Upper lobe of left lung (tissue), 6 donors: ENCODE data around the gene NEURL3. TPM values are rescaled to one million over a fixed set of nuclear protein-coding genes. Genes with fewer than 3 reads are reported as not detected.

Source experiments
- ATAC-seq, 2 donors: fragments of 200-7000 bp; cut with Tn5 transposase; one replicate each; pipeline ENCODE4 v1.9.1; 2022; ENCODE audit warnings: mild to moderate bottlenecking in 2 of 2, moderate library complexity in 2 of 2; ENCODE audit not compliant: low FRiP score in 2 of 2
- DNase-seq, 2 donors: peaks; one replicate each; pipeline ENCODE4 v3.0.0-alpha.2; 2019 to 2020
- H3K27ac ChIP-seq, 4 donors: fragments of 200-600 bp; sonication (generic); one replicate each; pipeline ENCODE4 v1.5.1; 2016 to 2019
- H3K27me3 ChIP-seq, 4 donors: fragments of 200-600 bp; sonication (generic); one replicate each; pipeline ENCODE4 v1.5.1; 2017 to 2019
- H3K36me3 ChIP-seq, 4 donors: fragments of 200-600 bp; sonication (generic); one replicate each; pipeline ENCODE4 v1.5.1; 2016 to 2019
- H3K4me1 ChIP-seq, 4 donors: fragments of 200-600 bp; sonication (generic); one replicate each; pipeline ENCODE4 v1.5.1; 2018 to 2019
- H3K4me3 ChIP-seq, 4 donors: fragments of 200-600 bp; sonication (generic); one replicate each; pipeline ENCODE4 v1.5.1; 2017 to 2019; ENCODE audit warnings: mild to moderate bottlenecking in 2 of 4, moderate library complexity in 1 of 4
- H3K9me3 ChIP-seq, 4 donors: fragments of 200-600 bp; sonication (generic); one replicate each; pipeline ENCODE4 v1.5.1; 2018 to 2019
- CTCF ChIP-seq, 6 experiments: fragments of 450-650 bp in 4 of 6; fragments of 200-600 bp in 2 of 6; sonication (generic) in 2 of 6; IDR thresholded peaks; one replicate each; pipeline ENCODE4 v1.5.1; 2016 to 2019; ENCODE audit warnings: antibody characterized with exemption in 6 of 6
- EP300 ChIP-seq, 4 donors: sonication (generic); formaldehyde crosslinking; IDR thresholded peaks; one replicate each; pipeline ENCODE4 v1.5.1; 2017; ENCODE audit warnings: antibody characterized with exemption in 4 of 4, control low read depth in 2 of 4
- POLR2A ChIP-seq, 4 donors: fragments of 450-650 bp; IDR thresholded peaks; one replicate each; pipeline ENCODE4 v1.5.1; 2016 to 2017; ENCODE audit warnings: antibody characterized with exemption in 4 of 4, mild to moderate bottlenecking in 2 of 4
- POLR2AphosphoS5 ChIP-seq, 2 donors: sonication (generic); formaldehyde crosslinking; IDR thresholded peaks; one replicate each; pipeline ENCODE4 v1.5.1; 2017; ENCODE audit warnings: antibody characterized with exemption in 2 of 2
- WGBS, 2 donors: methylation state at CpG; one replicate each; pipeline ENCODE4 v1.1.5; 2017 to 2018; 5-methylcytosine and 5-hydroxymethylcytosine counted together
- total RNA-seq, 6 donors: library from RNA; depleted of rRNA in 4 of 6; stranded (reverse); fragments of >200 nt in 4 of 6; gene quantifications; one replicate each; pipeline versions ENCODE4 v1.1.0 to v1.2.1, GENCODE V29; 2016 to 2021
- donor health status: DM: no; HTN: no; CAD: no; lungs with moderate emphysema.
- donor health status: DM: no; HTN: yes; CAD: no; lungs with severe emphysema.

NEURL3 gene
- total RNA-seq, 6 donors from 2014 or later: 0.61 to 2.6 (median 1.1) TPM; not detected in 3

- H3K36me3 ChIP-seq: peaks cover 0 to 8% (median 0%) of the 10 kb centered on the region in 4 donors
- peaks cover 37 to 81% (median 71%) of the 10 kb centered on the region in 4 donors for H3K4me1 ChIP-seq
- H3K4me3 ChIP-seq: peak overlapping the region; percentile 86 to 99 (median 94)
- TF ChIP-seq POLR2AphosphoS5 (IDR thresholded peaks at IDR 0.05) (peak; percentile 56 to 59), POLR2A (IDR thresholded peaks at IDR 0.05) (no peak), EP300 (IDR thresholded peaks at IDR 0.05) (peak in 2 of 4 donors; percentile 3 to 31), CTCF (IDR thresholded peaks at IDR 0.05) (peak in 1 of 6 experiments; percentile 11)
- no peaks in the 10 kb centered on the region for H3K27me3 ChIP-seq
- peak overlapping the region; percentile 98 to 100 (median 99) for H3K27ac ChIP-seq
- WGBS, 2 donors: 0% methylated on average over 20 to 59 of the region's 61 CpGs
- ATAC-seq (peak; percentile 51 to 73), DNase-seq (peak; percentile 87 to 94)
- H3K9me3 ChIP-seq: no peaks in the 10 kb centered on the region
Observed at GRCh38 chr2:96537066-96537733, 32.0 kb upstream of the NEURL3 start.

DNA sequence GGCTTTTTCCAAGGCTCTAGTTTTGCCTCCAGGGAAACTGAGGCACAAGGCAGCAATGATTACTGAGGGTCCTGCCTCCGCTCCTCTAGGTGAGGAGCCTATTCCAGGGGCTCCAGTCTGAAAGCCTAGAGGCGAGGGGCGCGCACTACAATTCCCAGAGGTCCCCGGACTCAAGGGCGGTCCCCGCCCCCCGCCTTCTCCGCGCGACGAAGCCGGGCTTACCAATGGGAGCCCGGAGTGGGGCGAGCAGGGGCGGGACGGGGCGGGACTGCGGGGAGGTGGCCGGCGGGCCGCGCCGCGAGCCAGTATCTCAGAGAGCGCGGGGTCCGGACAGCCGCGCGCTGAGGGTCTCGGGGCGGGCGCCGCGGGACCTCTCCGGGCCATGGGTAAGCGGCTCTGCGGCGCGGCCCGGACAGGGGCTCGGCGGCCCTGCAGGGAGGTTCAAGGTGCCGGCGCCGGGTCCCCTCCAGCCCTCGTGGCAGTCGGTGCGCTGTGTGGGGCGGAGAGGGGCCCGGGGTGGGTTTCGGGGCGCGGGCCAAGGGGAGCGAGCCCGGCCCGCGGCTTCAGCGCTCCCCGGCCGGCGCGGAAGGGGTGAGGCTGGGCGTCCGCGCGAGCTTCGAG lies 31.4 kb upstream of the NEURL3 start, which contains the start of gene ARID5A:
Gene ARID5A (plus strand): TSS at position 308 of the 621 bp plus-strand sequence. CDS start 75 bp downstream, at position 383.
- Histone ChIP-seq H3K36me3 (peaks cover 0 to 3% (median 0%) of the 10 kb centered on the region in 4 donors), H3K27me3 (no peaks in the 10 kb centered on the region), H3K9me3 (no peaks in the 10 kb centered on the region), H3K27ac (peak within 1 kb of the TSS; percentile 98 to 100 (median 99)), H3K4me3 (peak within 1 kb of the TSS; percentile 86 to 99 (median 94)), H3K4me1 (peaks cover 43 to 88% (median 74%) of the 10 kb centered on the region in 4 donors)
- 0 to 14% methylated on average over 8 to 16 of the region's 69 CpGs for WGBS, 2 donors
- TF ChIP-seq POLR2AphosphoS5 (IDR thresholded peaks at IDR 0.05) (peak; percentile 84 to 97), POLR2A (IDR thresholded peaks at IDR 0.05) (peak; percentile 75 to 98 (median 95)), CTCF (IDR thresholded peaks at IDR 0.05) (peak; percentile 69 to 84 (median 76)), EP300 (IDR thresholded peaks at IDR 0.05) (no peak)
- ATAC-seq (peak; percentile 89), DNase-seq (peak; percentile 98)

DNA sequence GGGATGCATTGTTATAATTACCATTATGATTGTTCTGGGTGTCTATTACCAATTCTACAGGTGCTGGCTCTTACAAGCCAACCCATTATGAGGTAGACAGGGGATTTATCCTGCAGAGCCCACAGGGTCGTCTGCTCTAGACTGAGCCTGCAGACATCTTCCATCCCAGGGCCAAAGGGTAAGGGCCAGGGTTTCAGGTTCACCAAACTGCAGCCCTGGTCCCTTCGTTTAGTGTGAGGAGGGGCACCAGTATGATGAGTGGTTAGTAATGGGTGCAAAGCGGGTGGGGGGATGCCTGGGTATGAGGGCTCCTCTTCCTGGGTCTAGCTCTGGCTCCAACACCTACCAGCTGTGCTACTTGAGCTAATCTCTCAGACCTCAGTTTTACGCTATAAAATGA lies 30.2 kb upstream of the NEURL3 start:
- H3K27ac ChIP-seq: no peak overlapping the region
- no peaks in the 10 kb centered on the region for H3K9me3 ChIP-seq
- peaks cover 47 to 87% (median 76%) of the 10 kb centered on the region in 4 donors for H3K4me1 ChIP-seq
- no peak overlapping the region for H3K4me3 ChIP-seq
- ATAC-seq (no peak), DNase-seq (no peak)
- no peaks in the 10 kb centered on the region for H3K36me3 ChIP-seq
- no peaks in the 10 kb centered on the region for H3K27me3 ChIP-seq
- TF ChIP-seq POLR2AphosphoS5 (IDR thresholded peaks at IDR 0.05) (no peak), POLR2A (IDR thresholded peaks at IDR 0.05) (no peak)
- 89 to 90% methylated on average over 4 of the region's 4 CpGs for WGBS, 2 donors

DNA sequence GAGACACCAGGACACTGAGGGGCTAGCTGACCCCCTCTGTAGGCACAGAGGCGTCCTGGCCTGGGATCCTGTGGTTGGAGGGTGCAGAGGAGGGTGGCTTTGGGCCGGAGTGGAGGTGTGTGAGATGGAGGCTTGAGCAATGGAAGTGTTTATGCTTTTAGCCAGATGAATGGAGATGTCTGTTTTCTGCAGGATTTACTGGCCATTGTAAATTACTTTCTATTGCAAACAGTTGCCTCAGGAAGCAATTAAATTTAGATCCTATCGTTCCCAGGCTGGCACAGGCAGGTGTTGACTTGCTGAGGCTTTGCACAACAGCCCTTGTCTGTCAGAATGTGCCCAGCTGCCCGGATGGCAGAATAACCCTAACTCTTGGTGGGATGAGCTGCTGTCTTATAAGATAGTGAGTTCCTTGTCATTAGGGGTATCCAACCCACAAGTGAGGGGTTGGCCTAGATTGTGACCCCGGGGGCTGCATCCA lies 29.6 kb upstream of the NEURL3 start:
- no peak for TF ChIP-seq EP300 (IDR thresholded peaks at IDR 0.05)
- TF ChIP-seq CTCF (IDR thresholded peaks at IDR 0.05): no peak
- no peak for TF ChIP-seq POLR2A (IDR thresholded peaks at IDR 0.05)
- DNase-seq: no peak
- H3K9me3 ChIP-seq: no peaks in the 10 kb centered on the region
- H3K27ac ChIP-seq: peak overlapping the region in 3 of 4 donors; percentile 92 to 94 (median 94)
- ATAC-seq: no peak
- peaks cover 44 to 87% (median 74%) of the 10 kb centered on the region in 4 donors for H3K4me1 ChIP-seq
- H3K4me3 ChIP-seq: no peak overlapping the region
- no peaks in the 10 kb centered on the region for H3K27me3 ChIP-seq
- H3K36me3 ChIP-seq: no peaks in the 10 kb centered on the region
- WGBS, 2 donors: 49 to 61% methylated on average over 3 to 5 of the region's 5 CpGs

DNA sequence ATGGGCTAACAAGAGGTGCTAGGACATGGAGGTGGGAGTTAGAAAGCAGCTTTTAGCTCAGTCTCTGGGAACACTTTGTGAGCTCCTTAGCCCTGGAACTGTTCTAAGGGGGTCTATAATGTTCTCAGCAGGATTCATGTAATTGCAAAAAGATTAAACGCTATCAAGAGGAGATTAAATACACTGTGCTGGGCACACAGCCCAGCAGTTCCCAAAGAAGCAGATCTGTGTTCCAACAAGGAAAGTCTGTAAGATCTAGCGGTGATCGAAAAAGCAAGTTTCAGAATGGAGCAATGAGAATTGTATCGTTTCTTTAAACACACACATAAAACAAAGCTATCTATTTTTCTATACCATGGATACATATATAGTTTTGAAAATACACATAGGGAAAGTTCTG lies 29.0 kb upstream of the NEURL3 start:
- Histone ChIP-seq H3K4me1 (peaks cover 45 to 87% (median 74%) of the 10 kb centered on the region in 4 donors), H3K9me3 (no peaks in the 10 kb centered on the region), H3K4me3 (no peak overlapping the region), H3K36me3 (no peaks in the 10 kb centered on the region), H3K27ac (peak overlapping the region; percentile 76 to 94 (median 93)), H3K27me3 (no peaks in the 10 kb centered on the region)
- ATAC-seq (no peak), DNase-seq (no peak)
- WGBS, 2 donors: 59 to 70% methylated on average over 4 of the region's 4 CpGs
- TF ChIP-seq POLR2AphosphoS5 (IDR thresholded peaks at IDR 0.05) (no peak), CTCF (IDR thresholded peaks at IDR 0.05) (no peak), EP300 (IDR thresholded peaks at IDR 0.05) (no peak), POLR2A (IDR thresholded peaks at IDR 0.05) (no peak)
